OCI-LY1 (cell line): ENCODE results near the gene TRIM36.

ENCODE experiments used
- H2AFZ ChIP-seq: fragments of 200-600 bp; sonication (generic), shearing (Covaris generic); 2 replicates; pipeline ENCODE4 v1.6.0; 2014; ENCODE audit warnings: antibody characterized with exemption, mild to moderate bottlenecking, low read length
- H3F3A ChIP-seq: fragments of 200-600 bp; sonication (generic), shearing (Covaris generic); 2 replicates; pipeline ENCODE4 v1.6.0; 2014; ENCODE audit warnings: mild to moderate bottlenecking, antibody characterized with exemption, low read length, moderate library complexity; ENCODE audit not compliant: insufficient read depth
- H3K27ac ChIP-seq: fragments of 200-600 bp; sonication (generic); 2 replicates; pipeline ENCODE4 v1.5.1; 2014; ENCODE audit warnings: low read length, mixed run types, mild to moderate bottlenecking, low read depth; ENCODE audit not compliant: poor library complexity, severe bottlenecking
- H3K27me3 ChIP-seq: fragments of 200-600 bp; sonication (generic); 2 replicates; pipeline ENCODE4 v1.6.0; 2014; ENCODE audit warnings: antibody characterized with exemption, mild to moderate bottlenecking, low read length, moderate library complexity; ENCODE audit not compliant: insufficient read depth
- H3K36me3 ChIP-seq: fragments of 200-600 bp; sonication (generic); 2 replicates; pipeline ENCODE4 v1.6.1; 2014; ENCODE audit warnings: mild to moderate bottlenecking, antibody characterized with exemption, low read length, moderate library complexity, mixed read lengths; ENCODE audit not compliant: insufficient read depth
- H3K4me1 ChIP-seq: fragments of 200-600 bp; sonication (generic); 2 replicates; pipeline ENCODE4 v1.5.1; 2014; ENCODE audit warnings: mild to moderate bottlenecking, low read length, moderate library complexity; ENCODE audit not compliant: insufficient read depth, severe bottlenecking
- H3K4me2 ChIP-seq: fragments of 200-600 bp; sonication (generic), shearing (Covaris generic); 2 replicates; pipeline ENCODE4 v1.6.1; 2014; ENCODE audit warnings: low read length
- H3K4me3 ChIP-seq: fragments of 200-600 bp; sonication (generic); 2 replicates; pipeline ENCODE4 v1.5.1; 2014; ENCODE audit warnings: low read length, low read depth, mild to moderate bottlenecking, mixed read lengths; ENCODE audit not compliant: poor library complexity, severe bottlenecking
- H3K79me2 ChIP-seq: fragments of 200-600 bp; shearing (Covaris generic); 2 replicates; pipeline ENCODE4 v1.6.1; 2016; ENCODE audit warnings: mixed run types, low read length, mixed read lengths; ENCODE audit not compliant: insufficient read depth
- H3K9ac ChIP-seq: fragments of 200-600 bp; sonication (generic), shearing (Covaris generic); 2 replicates; pipeline ENCODE4 v1.6.1; 2014; ENCODE audit warnings: mild to moderate bottlenecking, low read length, mixed read lengths
- H3K9me2 ChIP-seq: fragments of 200-600 bp; sonication (generic), shearing (Covaris generic); 2 replicates; pipeline ENCODE4 v1.6.1; 2014; ENCODE audit warnings: low read depth, mild to moderate bottlenecking, low read length, mixed read lengths
- H3K9me3 ChIP-seq: fragments of 200-600 bp; shearing (Covaris generic); 2 replicates; pipeline ENCODE4 v1.6.1; 2014; ENCODE audit warnings: low read length, mixed read lengths
- H4K20me1 ChIP-seq: fragments of 200-600 bp; sonication (generic), shearing (Covaris generic); 2 replicates; pipeline ENCODE4 v1.6.0; 2016; ENCODE audit warnings: mild to moderate bottlenecking, low read length; ENCODE audit not compliant: insufficient read depth
- EZH2 ChIP-seq: fragments of 200-600 bp; sonication (generic), shearing (Covaris generic); IDR thresholded peaks from 2 replicates; pipeline ENCODE4 v1.8.0; 2017; ENCODE audit warnings: borderline replicate concordance, mixed run types, mild to moderate bottlenecking, antibody characterized with exemption, low read length, moderate library complexity, mixed read lengths
- TF ChIP-seq, protein P1 (sequence below): fragments of 200-600 bp; sonication (generic), shearing (Covaris generic); IDR thresholded peaks from 2 replicates; pipeline ENCODE4 v1.5.1; 2017; ENCODE audit warnings: mild to moderate bottlenecking, antibody characterized with exemption, low read length, moderate library complexity, mixed read lengths

The TRIM36 gene

DNA sequence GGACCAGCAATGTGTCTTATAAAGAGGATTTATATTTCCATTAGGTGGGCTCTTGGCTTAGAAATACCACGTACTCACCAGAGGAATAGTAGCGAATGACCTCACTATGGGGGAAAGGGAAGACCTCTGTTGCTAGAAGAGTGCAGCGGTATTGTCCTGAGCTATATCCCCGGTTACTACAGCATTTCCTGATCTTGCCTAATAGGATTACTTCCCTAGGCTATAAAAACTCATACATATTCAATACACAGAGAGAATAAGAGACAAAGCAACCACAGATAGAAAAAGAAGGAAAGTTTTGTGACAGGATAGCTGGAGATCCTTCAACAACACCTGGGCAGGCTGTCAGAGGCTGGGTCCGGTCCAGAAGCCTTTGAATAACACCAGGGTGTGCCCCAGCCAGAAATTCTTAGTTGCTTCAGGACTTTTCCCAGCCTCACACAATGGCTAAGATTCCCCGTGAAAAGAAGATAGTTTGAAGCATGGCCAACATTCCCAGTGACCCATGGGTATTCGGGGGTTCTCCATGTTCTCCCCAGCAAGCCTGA, 85.4 kb downstream of the TRIM36 start:
- H3K4me2 ChIP-seq: no peak overlapping the region
- H3K9ac ChIP-seq: no peak overlapping the region
- no peaks in the 10 kb centered on the region for H3K9me2 ChIP-seq
- H3K4me1 ChIP-seq: no peaks in the 10 kb centered on the region
- TF ChIP-seq EZH2: no peak
- TF ChIP-seq, protein P1, sequence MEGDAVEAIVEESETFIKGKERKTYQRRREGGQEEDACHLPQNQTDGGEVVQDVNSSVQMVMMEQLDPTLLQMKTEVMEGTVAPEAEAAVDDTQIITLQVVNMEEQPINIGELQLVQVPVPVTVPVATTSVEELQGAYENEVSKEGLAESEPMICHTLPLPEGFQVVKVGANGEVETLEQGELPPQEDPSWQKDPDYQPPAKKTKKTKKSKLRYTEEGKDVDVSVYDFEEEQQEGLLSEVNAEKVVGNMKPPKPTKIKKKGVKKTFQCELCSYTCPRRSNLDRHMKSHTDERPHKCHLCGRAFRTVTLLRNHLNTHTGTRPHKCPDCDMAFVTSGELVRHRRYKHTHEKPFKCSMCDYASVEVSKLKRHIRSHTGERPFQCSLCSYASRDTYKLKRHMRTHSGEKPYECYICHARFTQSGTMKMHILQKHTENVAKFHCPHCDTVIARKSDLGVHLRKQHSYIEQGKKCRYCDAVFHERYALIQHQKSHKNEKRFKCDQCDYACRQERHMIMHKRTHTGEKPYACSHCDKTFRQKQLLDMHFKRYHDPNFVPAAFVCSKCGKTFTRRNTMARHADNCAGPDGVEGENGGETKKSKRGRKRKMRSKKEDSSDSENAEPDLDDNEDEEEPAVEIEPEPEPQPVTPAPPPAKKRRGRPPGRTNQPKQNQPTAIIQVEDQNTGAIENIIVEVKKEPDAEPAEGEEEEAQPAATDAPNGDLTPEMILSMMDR: no peak
- H3K27ac ChIP-seq: no peak overlapping the region
- no peaks in the 10 kb centered on the region for H4K20me1 ChIP-seq
- H3F3A ChIP-seq: no peaks in the 10 kb centered on the region
- H3K36me3 ChIP-seq: no peaks in the 10 kb centered on the region
- no peaks in the 10 kb centered on the region for H3K79me2 ChIP-seq
- H2AFZ ChIP-seq: no peak overlapping the region
- H3K9me3 ChIP-seq: no peaks in the 10 kb centered on the region
- H3K4me3 ChIP-seq: no peak overlapping the region
- no peaks in the 10 kb centered on the region for H3K27me3 ChIP-seq

- no peaks in the 10 kb centered on the region for H3K9me3 ChIP-seq
- H2AFZ ChIP-seq: no peak overlapping the region
- no peak overlapping the region for H3K4me3 ChIP-seq
- TF ChIP-seq, protein P1: no peak
- no peak for TF ChIP-seq EZH2
- H3K36me3 ChIP-seq: no peaks in the 10 kb centered on the region
- H3K27me3 ChIP-seq: no peaks in the 10 kb centered on the region
- H4K20me1 ChIP-seq: no peaks in the 10 kb centered on the region
- H3K9ac ChIP-seq: no peak overlapping the region
- H3K4me1 ChIP-seq: no peaks in the 10 kb centered on the region
- no peaks in the 10 kb centered on the region for H3K9me2 ChIP-seq
- no peaks in the 10 kb centered on the region for H3K79me2 ChIP-seq
- no peak overlapping the region for H3K4me2 ChIP-seq
- H3F3A ChIP-seq: no peaks in the 10 kb centered on the region
- H3K27ac ChIP-seq: no peak overlapping the region
These were observed 89.6 kb downstream of the TRIM36 start for GRCh38 chr5:115079924-115080623.
